Right lobe of liver (tissue), 6 donors: ENCODE measurements around the gene OCLN. TPM values are rescaled to one million over a fixed set of nuclear protein-coding genes. Genes with fewer than 3 reads are reported as not detected.

Source experiments
- ATAC-seq, 4 donors: fragments of 200-7000 bp; cut with Tn5 transposase; one replicate each; pipeline ENCODE4 v1.9.1; 2020; ENCODE audit warnings: mild to moderate bottlenecking in 4 of 4, moderate library complexity in 4 of 4
- DNase-seq, 3 donors: peaks; one replicate each; pipeline ENCODE4 v3.0.0-alpha.2; 2020
- H3K27ac ChIP-seq, 3 donors: fragments of 200-600 bp; one replicate each; pipeline ENCODE4 v1.8.0; 2022
- H3K27me3 ChIP-seq, 2 donors: fragments of 200-600 bp; one replicate each; pipeline ENCODE4 v1.8.0; 2022
- H3K36me3 ChIP-seq, 4 donors: fragments of 200-600 bp; sonication (generic) in 1 of 4; one replicate each; pipeline versions ENCODE4 v1.5.1 to v1.8.0; 2017 to 2022; ENCODE audit warnings: control low read depth in 1 of 4
- H3K4me1 ChIP-seq, 4 donors: fragments of 200-600 bp; sonication (generic) in 1 of 4; one replicate each; pipeline versions ENCODE4 v1.5.1 to v1.8.0; 2017 to 2022; ENCODE audit warnings: control low read depth in 1 of 4
- H3K4me3 ChIP-seq, 3 donors: fragments of 200-600 bp; one replicate each; pipeline ENCODE4 v1.8.0; 2022
- H3K9me3 ChIP-seq, 4 donors: fragments of 200-600 bp; sonication (generic) in 1 of 4; one replicate each; pipeline versions ENCODE4 v1.5.1 to v1.8.0; 2017 to 2022; ENCODE audit warnings: control low read depth in 1 of 4
- CTCF ChIP-seq, 4 donors: fragments of 200-600 bp in 3 of 4; fragments of 450-650 bp in 1 of 4; IDR thresholded peaks; one replicate each; pipeline versions ENCODE4 v1.5.1 to v1.8.0; 2016 to 2022; ENCODE audit warnings: antibody characterized with exemption in 4 of 4, mild to moderate bottlenecking in 2 of 4
- POLR2A ChIP-seq: fragments of 450-650 bp; IDR thresholded peaks from one replicate; pipeline ENCODE4 v1.6.1; 2017; ENCODE audit warnings: antibody characterized with exemption, mild to moderate bottlenecking
- WGBS: methylation state at CpG from one replicate; pipeline ENCODE4 v1.1.6; 2018; ENCODE audit warnings: low coverage, low lambda C conversion rate; ENCODE audit not compliant: insufficient coverage; ENCODE audit errors: missing lambda C conversion rate; 5-methylcytosine and 5-hydroxymethylcytosine counted together
- intact Hi-C, 2 donors: fragments of 100-400 bp; cut with DNase I; formaldehyde crosslinking; loops; one replicate each; pipeline versions ENCODE4 v1.11.2 to v1.14.1; 2022
- total RNA-seq, 6 experiments: library from RNA; depleted of rRNA in 2 of 6; stranded (reverse); fragments of >200 nt in 2 of 6; fragmentation: NEBNext Ultra II Directional in 3 of 6; extraction: Animal tissue kit (Norgen Biotek cat#: 25700) in 3 of 6; gene quantifications; one replicate each; pipeline versions ENCODE4 v1.1.0 to v1.2.4, GENCODE V29; 2016 to 2023
- donor health status: DM: no; HTN: yes; CAD: no.
- donor health status: DM: no; HTN: no; CAD: no.
- donor health status: DM: no; HTN: no; CAD: no.
- donor health status: DM: no; HTN: yes; CAD: no.
- donor health status: DM: no; HTN: yes; CAD: no.

OCLN gene
- total RNA-seq, 6 experiments from 2014 or later, result 28.5 to 73.9 (median 50.8) TPM

GRCh38 chr5:69491027-69491426 lies 1.6 kb upstream of the OCLN start:
- H3K27ac ChIP-seq, result peak overlapping the region; percentile 88 to 100 (median 97)
- no peak for DNase-seq
- no peaks in the 10 kb centered on the region for H3K9me3 ChIP-seq
- peak overlapping the region in 2 of 3 donors; percentile 70 to 76 for H3K4me3 ChIP-seq
- peaks cover 0 to 40% (median 6%) of the 10 kb centered on the region in 4 donors for H3K4me1 ChIP-seq
- intact Hi-C loops, result no loop called here
- ATAC-seq, result peak in 3 of 4 donors; percentile 9 to 32 (median 18)
- WGBS, result 23% methylated on average over 2 of the region's 2 CpGs
- no peaks in the 10 kb centered on the region for H3K36me3 ChIP-seq
- H3K27me3 ChIP-seq, result no peaks in the 10 kb centered on the region
- TF ChIP-seq CTCF (IDR thresholded peaks at IDR 0.05) (no peak), POLR2A (no peak)

- no peaks in the 10 kb centered on the region for H3K27me3 ChIP-seq
- TF ChIP-seq POLR2A, result no peak
- no peak for TF ChIP-seq CTCF (IDR thresholded peaks at IDR 0.05)
- DNase-seq (no peak), ATAC-seq (peak; percentile 2 to 12 (median 8))
- WGBS, result 17% methylated on average over 7 of the region's 17 CpGs
- peak overlapping the region; percentile 88 to 100 (median 97) for H3K27ac ChIP-seq
- intact Hi-C loops, result no loop called here
- no peaks in the 10 kb centered on the region for H3K9me3 ChIP-seq
- H3K4me1 ChIP-seq, result peaks cover 0 to 49% (median 6%) of the 10 kb centered on the region in 4 donors
- H3K4me3 ChIP-seq, result peak overlapping the region; percentile 70 to 83 (median 76)
- no peaks in the 10 kb centered on the region for H3K36me3 ChIP-seq
Observed at GRCh38 chr5:69491838-69492390, 676 bp upstream of the OCLN start.

GRCh38 chr5:69492923-69493395 lies 369 bp downstream of the OCLN start:
- Histone ChIP-seq H3K27me3 (no peaks in the 10 kb centered on the region), H3K36me3 (no peaks in the 10 kb centered on the region), H3K4me1 (peaks cover 0 to 55% (median 6%) of the 10 kb centered on the region in 4 donors), H3K9me3 (no peaks in the 10 kb centered on the region), H3K27ac (peak overlapping the region; percentile 88 to 100 (median 97)), H3K4me3 (peak overlapping the region; percentile 70 to 83 (median 76))
- WGBS, result no CpG with 5 or more reads among the region's 42 CpGs
- no peak for TF ChIP-seq CTCF (IDR thresholded peaks at IDR 0.05)
- peak; percentile 40 for TF ChIP-seq POLR2A
- ATAC-seq, result peak in 3 of 4 donors; percentile 1 to 34 (median 22)
- intact Hi-C loops, result no loop called here
- DNase-seq, result no peak

GRCh38 chr5:69493396-69494133 lies 975 bp downstream of the OCLN start:
- H3K4me3 ChIP-seq, result peak overlapping the region; percentile 70 to 83 (median 76)
- no peaks in the 10 kb centered on the region for H3K36me3 ChIP-seq
- H3K4me1 ChIP-seq, result peaks cover 0 to 55% (median 6%) of the 10 kb centered on the region in 4 donors
- intact Hi-C loops, result no loop called here
- TF ChIP-seq CTCF (IDR thresholded peaks at IDR 0.05) (no peak), POLR2A (peak; percentile 23)
- no peaks in the 10 kb centered on the region for H3K27me3 ChIP-seq
- peak overlapping the region; percentile 88 to 100 (median 97) for H3K27ac ChIP-seq
- ATAC-seq (peak; percentile 46 to 69 (median 60)), DNase-seq (peak; percentile 75 to 81 (median 80))
- H3K9me3 ChIP-seq, result no peaks in the 10 kb centered on the region
- WGBS, result 0% methylated on average over 18 of the region's 62 CpGs
